IMR-90 (cell line): ENCODE results near the gene PTPRK. TPM values are rescaled to one million over a fixed set of nuclear protein-coding genes. Genes with fewer than 3 reads are reported as not detected.

Experiments
- ATAC-seq: fragments of 200-7000 bp; cut with Tn5 transposase; 2 replicates; pipeline ENCODE4 v1.9.1; 2020; ENCODE audit warnings: low read depth, mild to moderate bottlenecking, moderate library complexity
- BruUV-seq: library from RNA; stranded (reverse); fragments of 400-500 nt; replicated peaks from 2 replicates; lab custom pipeline; 2021; lab: Mats Ljungman, UMichigan
- CTCF ChIA-PET: fragments of 300-600 bp; formaldehyde crosslinking; extraction: SDS; loops from one replicate; lab custom pipeline; 2021; ENCODE audit warnings: antibody characterized with exemption; lab: Yijun Ruan, JAX
- POLR2A ChIA-PET: fragments of 300-600 bp; sonication (Branson Sonifier 250); formaldehyde crosslinking; loops from one replicate; lab custom pipeline; 2022; ENCODE audit warnings: antibody characterized with exemption; ENCODE audit not compliant: unreplicated experiment; lab: Charles Lee
- DNase-seq: peaks from one replicate; pipeline ENCODE4 v3.0.0; 2013
- H2AFZ ChIP-seq: replicated peaks from 2 replicates; pipeline ENCODE3; 2013; ENCODE audit warnings: low read length, mild to moderate bottlenecking; ENCODE audit not compliant: poor library complexity
- H2AK5ac ChIP-seq: 2 replicates; pipeline ENCODE4 v1.6.1; 2013; ENCODE audit warnings: low read depth, low read length, inconsistent platforms
- H2AK9ac ChIP-seq: replicated peaks from 2 replicates; pipeline ENCODE3; 2013; ENCODE audit warnings: mild to moderate bottlenecking, low read depth, low read length, moderate library complexity; ENCODE audit not compliant: poor library complexity
- H2BK120ac ChIP-seq: 2 replicates; pipeline ENCODE4 v1.6.1; 2013; ENCODE audit warnings: low read depth, low read length, inconsistent platforms
- H2BK15ac ChIP-seq: 3 replicates; pipeline ENCODE4 v1.6.1; 2013; ENCODE audit warnings: low read depth, low read length, inconsistent platforms
- H2BK20ac ChIP-seq: 2 replicates; pipeline ENCODE4 v1.6.1; 2013; ENCODE audit warnings: low read depth, mild to moderate bottlenecking, inconsistent platforms, low read length, moderate library complexity
- H2BK5ac ChIP-seq: 2 replicates; pipeline ENCODE4 v1.6.1; 2013; ENCODE audit warnings: mild to moderate bottlenecking, low read depth, low read length, inconsistent platforms; ENCODE audit not compliant: poor library complexity, severe bottlenecking
- H3K14ac ChIP-seq: replicated peaks from 2 replicates; pipeline ENCODE4 v1.6.1; 2013; ENCODE audit warnings: low read depth, low read length, inconsistent platforms
- H3K18ac ChIP-seq: 2 replicates; pipeline ENCODE4 v1.6.1; 2013; ENCODE audit warnings: low read depth, low read length, control low read depth
- H3K23ac ChIP-seq: 2 replicates; pipeline ENCODE4 v1.6.1; 2013; ENCODE audit warnings: low read depth, low read length, inconsistent platforms
- H3K27ac ChIP-seq: 2 replicates; pipeline ENCODE4 v1.5.1; 2013; ENCODE audit warnings: mild to moderate bottlenecking, control low read depth, low read length; ENCODE audit not compliant: insufficient read depth
- H3K27me3 ChIP-seq: 2 replicates; pipeline ENCODE4 v1.6.1; 2013; ENCODE audit warnings: low read length; ENCODE audit not compliant: control insufficient read depth, insufficient read depth
- H3K36me3 ChIP-seq: 2 replicates; pipeline ENCODE4 v1.6.1; 2013; ENCODE audit warnings: low read length, mixed read lengths; ENCODE audit not compliant: control insufficient read depth, insufficient read depth
- H3K4ac ChIP-seq: 2 replicates; pipeline ENCODE4 v1.6.1; 2013; ENCODE audit warnings: low read depth, low read length, inconsistent platforms
- H3K4me1 ChIP-seq: 2 replicates; pipeline ENCODE4 v1.6.1; 2013; ENCODE audit warnings: low read length, mixed read lengths; ENCODE audit not compliant: control insufficient read depth, insufficient read depth
- H3K4me2 ChIP-seq: 2 replicates; pipeline ENCODE4 v1.6.1; 2013; ENCODE audit warnings: low read depth, mild to moderate bottlenecking, control low read depth, low read length, moderate library complexity
- H3K4me3 ChIP-seq: 2 replicates; pipeline ENCODE4 v1.5.1; 2013; ENCODE audit warnings: low read depth, mild to moderate bottlenecking, control low read depth, low read length, moderate library complexity; ENCODE audit not compliant: insufficient read depth
- H3K56ac ChIP-seq: 2 replicates; pipeline ENCODE4 v1.6.1; 2013; ENCODE audit warnings: low read length, inconsistent platforms; ENCODE audit not compliant: insufficient read depth; ENCODE audit errors: extremely low read depth
- H3K79me1 ChIP-seq, 2 experiments: 2 replicates each; pipeline ENCODE4 v1.6.1; 2013; ENCODE audit warnings: low read length in 2 of 2, inconsistent platforms in 1 of 2, low read depth in 1 of 2
- H3K9ac ChIP-seq: 2 replicates; pipeline ENCODE4 v1.6.1; 2013; ENCODE audit warnings: low read depth, low read length, control low read depth
- H3K9me1 ChIP-seq: 2 replicates; pipeline ENCODE4 v1.6.1; 2013; ENCODE audit warnings: low read length, inconsistent platforms; ENCODE audit not compliant: insufficient read depth
- H3K9me3 ChIP-seq: 2 replicates; pipeline ENCODE4 v1.6.1; 2013; ENCODE audit warnings: low read length; ENCODE audit not compliant: control insufficient read depth, insufficient read depth
- H4K20me1 ChIP-seq: 2 replicates; pipeline ENCODE4 v1.6.1; 2013; ENCODE audit warnings: low read length, inconsistent platforms; ENCODE audit not compliant: insufficient read depth
- H4K5ac ChIP-seq: 2 replicates; pipeline ENCODE4 v1.6.1; 2013; ENCODE audit warnings: mild to moderate bottlenecking, low read depth, low read length, control low read depth
- H4K8ac ChIP-seq, 2 experiments: 2 replicates each; pipeline ENCODE4 v1.6.1; 2013; ENCODE audit warnings: low read depth in 2 of 2, low read length in 2 of 2, control low read depth in 1 of 2, inconsistent platforms in 1 of 2
- H4K91ac ChIP-seq: 2 replicates; pipeline ENCODE4 v1.6.1; 2013; ENCODE audit warnings: low read depth, low read length, inconsistent platforms; ENCODE audit not compliant: insufficient read depth
- CEBPB ChIP-seq: IDR thresholded peaks from 2 replicates; pipeline ENCODE4 v1.6.1; 2012; ENCODE audit warnings: low read depth, low read length, improper control_type of control experiment
- CTCF ChIP-seq: conservative IDR thresholded peaks from 2 replicates; pipeline ENCODE4 v1.5.1; 2012; ENCODE audit warnings: mild to moderate bottlenecking, low read depth, low read length, improper control_type of control experiment
- MAFK ChIP-seq: IDR thresholded peaks from 2 replicates; pipeline ENCODE4 v1.6.1; 2012; ENCODE audit warnings: low read depth, low read length, improper control_type of control experiment
- NFE2L2 ChIP-seq: fragments of 150-350 bp; IDR thresholded peaks from 2 replicates; pipeline ENCODE4 v1.6.1; 2016; ENCODE audit warnings: low read depth, mild to moderate bottlenecking, low read length
- WGBS, 2 experiments: methylation state at CpG; one replicate each; pipeline versions ENCODE4 v1.1.5 to v1.1.7; 2013; ENCODE audit warnings: missing lambda C conversion rate in 2 of 2; ENCODE audit not compliant: insufficient read length in 1 of 2; ENCODE audit errors: extremely low coverage in 2 of 2; 5-methylcytosine and 5-hydroxymethylcytosine counted together
- dilution Hi-C: fragments of 300-500 bp; cut with HindIII; formaldehyde crosslinking; loops from one replicate; pipeline ENCODE4 v1.14.3; 2018; ENCODE audit warnings: low sequenced_read_pairs; ENCODE audit not compliant: unreplicated experiment
- in situ Hi-C: fragments of 300-500 bp; cut with MboI; formaldehyde crosslinking; loops from 3 replicates; pipeline ENCODE4 v1.14.3; 2019; ENCODE audit warnings: low sequenced_read_pairs, inconsistent platforms, mixed read lengths
- intact Hi-C: fragments of 100-400 bp; cut with micrococcal nuclease; formaldehyde crosslinking; loops from 2 replicates; pipeline ENCODE4 v1.10.0; 2022
- polyA plus RNA-seq, 3 experiments: library from polyadenylated mRNA; depleted of rRNA; stranded (reverse); fragments of >200 nt; gene quantifications; 2 replicates each; pipeline ENCODE4 v1.2.3, GENCODE V29; 2012; ENCODE audit warnings: low replicate concordance in 1 of 3
- total RNA-seq: library from RNA; depleted of rRNA; stranded (reverse); fragments of >200 nt; gene quantifications from 2 replicates; pipeline ENCODE4 v1.2.3, GENCODE V29; 2012

The PTPRK gene
- total and polyA plus RNA-seq, 2 of the 4 experiments (the other 2 are of a cell fraction), result 18.0 to 80.8 TPM

- intact Hi-C loops, result no loop called here
- Histone ChIP-seq H2AFZ (no peak overlapping the region), H2AK9ac (no peak overlapping the region), H2BK5ac (no peak overlapping the region), H3K27me3 (no peaks in the 10 kb centered on the region), H3K9me1 (peaks cover 3% of the 10 kb centered on the region; the same call in 1 of the 2 replicates), H2BK120ac (no peak overlapping the region), H3K4me2 (no peak overlapping the region), H3K18ac (no peak overlapping the region), H3K23ac (no peak overlapping the region), H3K14ac (no peak overlapping the region), H3K36me3 (peaks cover 3% of the 10 kb centered on the region), H3K4me1 (no peaks in the 10 kb centered on the region), H4K5ac (no peak overlapping the region), H3K4ac (no peak overlapping the region), H4K91ac (no peak overlapping the region), H3K56ac (no peak overlapping the region), H3K9ac (no peak overlapping the region), H4K20me1 (no peaks in the 10 kb centered on the region), H2BK20ac (no peak overlapping the region), H3K4me3 (no peak overlapping the region), H2BK15ac (no peak overlapping the region), H3K9me3 (no peaks in the 10 kb centered on the region), H3K27ac (no peak overlapping the region), H2AK5ac (no peak overlapping the region), H3K79me1 (no peaks in the 10 kb centered on the region; a peak in 1 of 4 replicates), H4K8ac (no peak overlapping the region)
- ChIA-PET POLR2A (no interaction called here), CTCF (interaction anchor here (0.9 kb wide), 1 partner anchor 16 kb away, joined by 4 read pairs; no protein-coding TSS in a partner anchor)
- in situ Hi-C loops, result no loop called here
- dilution Hi-C loops, result no loop called here
- ATAC-seq, result no peak
- no CpG with 5 or more reads among the region's 5 CpGs for WGBS, 2 experiments
- TF ChIP-seq NFE2L2, result no peak
- no peak for TF ChIP-seq MAFK
- TF ChIP-seq CTCF, result no peak
- no peak for TF ChIP-seq CEBPB
- no TSS peak for BruUV-seq
- peak; percentile 21 for DNase-seq
These were observed 515.4 kb downstream of the PTPRK start for GRCh38 chr6:128005009-128005408.
